Dermis blood vessel endothelial cell (primary cell): ENCODE measurements around the gene TPST1. TPM values are rescaled to one million over a fixed set of nuclear protein-coding genes. Genes with fewer than 3 reads are reported as not detected.
"Not testable (repeated sequence)": the region's sequence is repeated elsewhere in the genome, so short reads cannot be mapped to it uniquely, and the experiment has no call there.

Source experiments
- DNase-seq: peaks from one replicate; pipeline ENCODE4 v3.0.0; 2010
- total RNA-seq: library from RNA; depleted of rRNA; stranded (reverse); fragments of >200 nt; gene quantifications from 2 replicates; pipeline ENCODE4 v1.2.3, GENCODE V29; 2014

TPST1 gene
- total RNA-seq, 1 donor from 2014 or later = 42.5 TPM

DNA sequence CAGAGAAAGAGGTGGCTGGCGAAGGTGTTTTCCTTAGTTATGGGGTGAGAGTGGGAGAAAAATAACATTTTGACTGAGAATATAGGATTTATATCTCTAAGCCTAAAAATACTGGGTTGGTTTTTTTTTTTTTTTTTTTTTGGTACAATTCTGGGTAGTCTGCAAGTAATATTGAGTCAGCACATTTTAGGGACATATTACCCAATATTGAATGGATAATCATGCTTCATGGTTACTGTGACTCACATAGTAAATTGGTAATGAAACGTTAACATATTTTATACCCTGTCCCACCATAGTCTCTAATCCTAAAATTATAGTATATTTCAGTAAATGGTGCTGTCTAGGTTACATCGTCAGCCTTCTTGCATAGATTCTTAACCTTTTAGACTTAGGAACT, 91.4 kb downstream of the TPST1 start:
- DNase-seq = no peak

DNA sequence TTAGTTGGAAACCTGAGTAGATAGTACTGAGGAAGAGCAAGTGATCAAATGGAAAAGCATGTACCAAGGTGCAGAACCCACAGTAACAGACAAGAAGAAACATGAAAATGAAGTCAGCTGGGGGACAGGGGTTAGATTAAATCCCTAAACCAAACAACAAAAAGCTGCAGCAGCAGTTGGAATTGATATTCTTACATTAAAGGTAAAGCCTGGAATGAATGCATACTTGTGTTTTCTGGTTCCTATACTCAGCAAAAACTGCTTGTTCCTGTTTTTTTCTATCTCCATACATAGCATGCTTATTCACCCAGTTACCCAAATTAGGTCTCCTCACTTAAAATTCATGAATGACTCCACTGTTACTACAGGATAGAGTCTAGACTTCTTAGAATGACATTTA, 92.4 kb downstream of the TPST1 start:
- no peak for DNase-seq

DNA sequence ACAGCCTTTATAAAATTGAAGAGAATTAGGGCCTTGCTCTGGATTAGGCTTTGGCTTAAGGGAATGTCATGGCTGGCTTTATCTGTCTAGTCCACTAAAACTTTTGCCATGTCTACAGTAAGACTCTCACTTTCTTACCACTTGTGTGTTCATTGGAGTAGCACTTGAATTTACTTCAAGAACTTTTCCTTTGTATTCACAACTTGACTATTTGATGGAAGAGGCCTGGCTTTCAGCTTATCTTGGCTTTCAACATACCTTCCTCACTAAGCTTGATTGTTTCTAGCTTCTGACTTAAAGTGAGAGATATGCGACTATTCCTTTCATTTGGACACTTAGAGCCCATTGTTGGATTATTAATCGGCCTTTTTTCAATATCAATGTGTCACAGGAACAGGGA, 96.1 kb downstream of the TPST1 start:
- no peak for DNase-seq

GRCh38 chr7:66301737-66302136, 96.6 kb downstream of the TPST1 start:
- no peak for DNase-seq

DNA sequence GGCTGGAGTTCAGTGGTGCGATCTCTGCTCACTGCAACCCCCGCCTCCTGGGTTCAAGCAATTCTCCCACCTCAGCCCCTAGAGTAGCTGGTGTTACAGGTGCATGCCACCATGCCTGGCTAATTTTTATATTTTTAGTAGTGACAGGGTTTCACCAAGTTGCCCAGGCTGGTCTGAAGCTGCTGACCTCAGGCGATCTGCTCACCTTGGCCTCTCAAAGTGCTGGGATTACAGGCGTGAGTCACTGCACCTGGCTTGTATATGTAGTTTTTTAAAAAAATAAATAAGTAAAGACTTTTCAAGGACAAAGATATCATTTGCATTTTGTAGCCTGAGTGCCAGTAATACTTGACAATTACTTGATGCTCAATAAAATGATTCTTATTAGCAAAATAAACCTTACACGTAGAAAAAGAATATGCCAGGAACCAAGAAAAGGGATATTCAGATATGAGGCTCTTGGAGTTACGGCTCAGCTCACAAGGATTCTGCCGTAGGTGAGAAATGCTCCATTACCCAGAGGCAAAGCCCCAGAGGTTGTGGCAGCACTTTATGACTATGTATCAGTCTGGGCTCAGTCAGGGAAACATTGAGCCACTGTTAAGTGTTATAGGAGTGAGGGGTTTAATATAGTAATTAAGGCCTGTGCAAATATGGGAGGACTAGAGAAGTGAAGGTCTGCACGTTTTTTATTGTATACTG, 98.5 kb downstream of the TPST1 start:
- DNase-seq = no peak

- peak; percentile 83 for DNase-seq
These were observed 99.4 kb downstream of the TPST1 start for GRCh38 chr7:66304536-66304935.

DNA sequence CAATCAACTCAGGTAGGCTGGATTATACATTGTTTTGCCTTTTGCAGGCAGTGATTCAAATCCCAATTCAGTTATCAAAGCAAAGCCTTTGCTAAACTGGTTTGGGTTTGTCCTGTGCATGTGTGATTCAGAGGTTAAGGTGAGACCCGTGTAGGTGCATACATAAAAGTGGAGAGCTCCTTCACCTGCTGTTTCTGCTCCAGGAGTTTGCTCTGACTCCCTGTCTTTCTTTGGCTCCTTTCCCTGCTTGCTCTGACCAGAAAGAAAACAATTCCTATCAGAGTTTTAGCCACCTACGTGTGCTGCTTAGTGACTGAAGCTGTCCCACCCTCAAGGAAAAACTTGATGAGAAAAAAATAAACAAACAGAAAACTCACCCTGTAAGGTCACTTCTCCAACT, 101.1 kb downstream of the TPST1 start:
- DNase-seq = peak; percentile 45

GRCh38 chr7:66307591-66308215, 102.6 kb downstream of the TPST1 start:
- DNase-seq = peak; percentile 93

DNA sequence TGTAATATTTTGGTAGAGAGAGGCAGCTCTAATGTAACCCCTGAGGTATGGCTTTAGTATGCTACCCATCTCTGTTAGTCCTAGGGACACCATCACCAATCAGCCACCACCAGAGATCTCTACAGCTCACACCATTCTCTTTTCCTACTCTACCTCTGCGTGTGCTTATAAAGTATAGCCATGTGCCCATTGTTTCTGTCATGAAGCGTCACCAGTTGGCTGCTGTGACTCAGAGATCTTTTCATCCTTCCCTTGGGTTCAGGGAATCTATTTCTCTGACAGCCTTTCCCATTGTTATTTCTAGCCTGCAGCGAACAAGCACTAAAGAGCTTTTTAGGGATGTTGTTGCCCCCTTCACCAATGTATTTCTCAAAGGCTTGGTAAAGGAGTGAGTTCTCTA, 103.3 kb downstream of the TPST1 start:
- DNase-seq = peak; percentile 81

GRCh38 chr7:66310620-66311019, 105.5 kb downstream of the TPST1 start:
- no peak for DNase-seq

GRCh38 chr7:66313886-66314568, 108.9 kb downstream of the TPST1 start:
- DNase-seq = no peak

- no peak for DNase-seq
These were observed 110.1 kb downstream of the TPST1 start for GRCh38 chr7:66315192-66315591.

DNA sequence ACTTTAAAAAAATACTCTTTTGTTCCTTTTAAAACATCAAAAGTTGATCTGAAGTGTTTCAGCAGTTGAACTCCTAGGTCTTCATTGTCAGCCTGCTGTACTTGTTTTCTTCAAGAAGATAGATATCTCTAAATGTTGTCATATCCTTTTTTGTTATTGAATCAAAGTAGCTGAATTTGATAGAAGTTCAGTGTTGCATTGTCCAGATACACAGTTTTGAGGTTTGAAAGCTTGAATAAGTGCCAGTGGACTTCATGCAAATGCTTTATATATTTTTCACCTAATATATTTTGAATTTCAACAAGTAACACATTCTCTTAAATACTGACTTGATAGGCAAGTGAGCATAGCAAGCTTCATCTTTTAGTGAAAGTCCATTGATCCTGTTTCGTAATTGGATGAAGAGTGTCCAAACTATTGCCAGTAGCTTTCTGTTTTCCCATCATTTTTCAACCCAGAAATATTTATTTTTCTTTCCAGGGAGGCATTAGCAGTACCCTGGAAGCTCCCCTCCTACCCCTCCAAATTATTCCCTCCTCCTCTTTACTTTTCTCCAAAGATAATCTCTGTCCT, 114.4 kb downstream of the TPST1 start:
- no peak for DNase-seq

GRCh38 chr7:66321283-66321682, 116.1 kb downstream of the TPST1 start:
- no peak for DNase-seq

DNA sequence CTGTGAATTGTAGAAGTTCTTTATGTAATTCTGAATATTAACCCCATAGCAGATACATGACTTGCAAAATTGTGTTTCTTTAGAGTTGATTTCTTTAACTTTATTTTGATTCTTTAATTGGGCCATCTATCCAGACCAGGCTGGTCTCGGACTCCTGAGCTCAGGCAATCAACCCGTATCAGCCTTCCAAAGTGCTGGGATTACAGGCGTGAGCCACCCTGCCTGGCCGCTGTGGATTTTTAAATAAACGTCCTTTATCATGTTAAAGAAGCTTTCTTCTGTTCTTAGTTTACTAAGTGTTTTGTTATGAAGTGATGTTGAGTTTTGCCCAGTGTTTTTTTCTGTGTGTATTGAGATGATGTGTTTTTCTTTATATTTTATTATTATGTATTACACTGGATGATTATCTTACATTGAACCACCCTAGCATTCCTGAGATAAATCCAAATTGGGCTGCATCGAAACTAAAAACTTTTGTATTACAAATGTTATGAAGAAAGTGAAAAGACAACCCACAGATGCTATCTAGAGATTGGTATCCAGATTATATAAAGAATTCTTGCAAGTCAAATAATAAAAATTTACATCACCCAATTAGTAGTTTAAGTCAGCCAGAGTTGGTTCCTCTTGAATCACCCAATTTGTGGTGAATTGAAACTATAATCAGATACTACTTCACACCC, 118.1 kb downstream of the TPST1 start:
- no peak for DNase-seq

DNA sequence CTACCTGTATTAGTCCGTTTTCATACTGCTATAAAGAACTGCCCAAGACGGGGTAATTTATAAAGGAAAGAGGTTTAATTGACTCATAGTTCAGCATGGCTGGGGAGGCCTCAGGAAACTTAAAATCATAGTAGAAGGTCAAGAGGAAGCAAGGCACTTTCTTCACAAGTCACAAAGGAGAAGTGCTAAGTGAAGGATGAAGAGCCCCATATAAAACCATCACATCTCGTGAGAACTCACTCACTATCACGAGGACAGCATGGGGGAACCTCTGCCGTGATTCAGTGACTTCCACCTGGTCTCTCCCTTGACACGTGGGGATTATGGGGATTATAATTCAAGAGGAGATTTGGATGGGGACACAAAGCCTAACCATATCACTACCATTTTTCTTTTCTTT, 119.9 kb downstream of the TPST1 start:
- not testable (repeated sequence) for DNase-seq

GRCh38 chr7:66326501-66327215, 121.5 kb downstream of the TPST1 start:
- peak; percentile 57 for DNase-seq

GRCh38 chr7:66330961-66331360, 125.8 kb downstream of the TPST1 start:
- DNase-seq = no peak

GRCh38 chr7:66331883-66332282, 126.7 kb downstream of the TPST1 start:
- no peak for DNase-seq

- DNase-seq = no peak
These were observed 128.3 kb downstream of the TPST1 start for GRCh38 chr7:66333443-66333842.

DNA sequence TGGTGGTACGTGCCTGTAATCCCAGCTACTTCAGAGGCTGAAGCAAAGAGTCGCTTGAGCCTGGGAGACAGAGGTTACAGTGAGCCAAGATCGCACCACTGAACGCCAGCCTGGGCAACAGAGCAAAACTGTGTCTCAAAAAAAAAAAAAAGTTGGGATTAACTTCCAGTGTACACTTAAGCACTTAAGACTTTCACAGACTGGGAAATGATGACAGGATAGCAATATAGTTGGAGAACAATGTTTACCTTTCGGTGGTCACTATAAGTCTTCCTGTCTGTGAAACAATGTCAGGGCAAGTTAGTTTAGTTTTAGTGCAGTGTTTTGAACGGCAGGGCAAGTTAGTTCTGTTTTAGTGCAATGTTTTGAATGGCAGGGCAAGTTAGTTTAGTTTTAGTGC, 130.2 kb downstream of the TPST1 start:
- peak; percentile 19 for DNase-seq

- DNase-seq = no peak
These were observed 131.6 kb downstream of the TPST1 start for GRCh38 chr7:66336760-66337159.
